Measurements from ENCODE around the gene FBXO36. TPM values are rescaled to one million over a fixed set of nuclear protein-coding genes. Genes with fewer than 3 reads are reported as not detected.

Gene FBXO36
- total RNA-seq, 1 experiment from 2014 or later = 3.8 TPM

DNA sequence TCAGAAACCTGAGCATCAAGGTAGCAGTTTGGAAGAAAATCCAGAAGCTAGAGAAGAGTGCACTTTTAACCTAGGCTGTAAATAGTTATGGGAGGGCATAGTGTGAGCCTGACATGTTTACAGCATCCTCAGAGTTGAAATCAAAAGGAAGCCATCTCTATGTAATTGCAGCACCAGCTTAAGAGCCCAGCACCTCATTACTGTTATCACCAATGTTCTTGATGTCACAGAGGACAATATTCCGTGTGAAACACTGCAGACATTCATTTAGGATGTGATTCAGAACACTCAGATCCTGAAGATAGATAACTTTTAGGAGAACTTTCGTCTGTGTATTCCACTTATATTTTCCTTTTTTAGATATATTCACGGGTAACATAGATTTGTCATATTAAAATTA is 48.1 kb downstream of the FBXO36 start:
- no peaks in the 10 kb centered on the region for H3K9me3 ChIP-seq (ENCODE audit: control insufficient read depth in 1 of 2, insufficient read depth in 1 of 2, low read depth in 1 of 2, low read length in 2 of 2)
- H3K4me3 ChIP-seq (replicated peaks in 1 of 2; ENCODE audit: low read depth in 1 of 2, low read length in 2 of 2) = no peak overlapping the region
- POLR2A ChIA-PET = no interaction called here
- no peak overlapping the region for H3K4me2 ChIP-seq (ENCODE audit: low read length)
- H3K4me1 ChIP-seq (ENCODE audit: control insufficient read depth in 1 of 2, insufficient read depth in 2 of 2, low read length in 2 of 2) = no peaks in the 10 kb centered on the region
- TF ChIP-seq POLR2AphosphoS5 (IDR thresholded peaks at IDR 0.05; ENCODE audit: low read depth, low read length) (no peak), EZH2 (IDR thresholded peaks at IDR 0.05) (no peak)
- TF ChIP-seq, protein P1, sequence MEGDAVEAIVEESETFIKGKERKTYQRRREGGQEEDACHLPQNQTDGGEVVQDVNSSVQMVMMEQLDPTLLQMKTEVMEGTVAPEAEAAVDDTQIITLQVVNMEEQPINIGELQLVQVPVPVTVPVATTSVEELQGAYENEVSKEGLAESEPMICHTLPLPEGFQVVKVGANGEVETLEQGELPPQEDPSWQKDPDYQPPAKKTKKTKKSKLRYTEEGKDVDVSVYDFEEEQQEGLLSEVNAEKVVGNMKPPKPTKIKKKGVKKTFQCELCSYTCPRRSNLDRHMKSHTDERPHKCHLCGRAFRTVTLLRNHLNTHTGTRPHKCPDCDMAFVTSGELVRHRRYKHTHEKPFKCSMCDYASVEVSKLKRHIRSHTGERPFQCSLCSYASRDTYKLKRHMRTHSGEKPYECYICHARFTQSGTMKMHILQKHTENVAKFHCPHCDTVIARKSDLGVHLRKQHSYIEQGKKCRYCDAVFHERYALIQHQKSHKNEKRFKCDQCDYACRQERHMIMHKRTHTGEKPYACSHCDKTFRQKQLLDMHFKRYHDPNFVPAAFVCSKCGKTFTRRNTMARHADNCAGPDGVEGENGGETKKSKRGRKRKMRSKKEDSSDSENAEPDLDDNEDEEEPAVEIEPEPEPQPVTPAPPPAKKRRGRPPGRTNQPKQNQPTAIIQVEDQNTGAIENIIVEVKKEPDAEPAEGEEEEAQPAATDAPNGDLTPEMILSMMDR (IDR thresholded peaks at IDR 0.05 in 2 of 3, conservative IDR thresholded peaks at IDR 0.05 in 1 of 3; ENCODE audit: borderline replicate concordance in 1 of 3, insufficient read depth in 1 of 3, low read depth in 2 of 3, low read length in 2 of 3) = no peak
- no peaks in the 10 kb centered on the region for H4K20me1 ChIP-seq (ENCODE audit: insufficient read depth)
- no peak overlapping the region for H3K9ac ChIP-seq (ENCODE audit: low read length)
- no peak for ATAC-seq
- no peak overlapping the region for H3K27ac ChIP-seq (ENCODE audit: low read depth, low read length)
- no peak for DNase-seq (ENCODE audit: low read depth, low spot score)
- RAD21 ChIA-PET (ENCODE audit: low non-redundant PET in 1 of 2, low total read pairs in 2 of 2, uncharacterized antibody in 2 of 2, unreplicated experiment in 2 of 2) = no interaction called here
- CTCF ChIA-PET = no interaction called here
- H3K36me3 ChIP-seq (ENCODE audit: control insufficient read depth in 1 of 2, insufficient read depth in 2 of 2, low read length in 2 of 2) = no peaks in the 10 kb centered on the region
- H3K9me2 ChIP-seq (ENCODE audit: insufficient read depth) = no peaks in the 10 kb centered on the region
- BruUV-seq (replicated peaks) = no TSS peak
- no peak overlapping the region for H2AFZ ChIP-seq (ENCODE audit: low read depth, low read length, poor library complexity, severe bottlenecking)
- H3K79me2 ChIP-seq (ENCODE audit: insufficient read depth, low read length) = no peaks in the 10 kb centered on the region
- no peaks in the 10 kb centered on the region for H3K27me3 ChIP-seq (ENCODE audit: insufficient read depth, low read length)
- intact Hi-C loops (cut with micrococcal nuclease) = no loop called here

DNA sequence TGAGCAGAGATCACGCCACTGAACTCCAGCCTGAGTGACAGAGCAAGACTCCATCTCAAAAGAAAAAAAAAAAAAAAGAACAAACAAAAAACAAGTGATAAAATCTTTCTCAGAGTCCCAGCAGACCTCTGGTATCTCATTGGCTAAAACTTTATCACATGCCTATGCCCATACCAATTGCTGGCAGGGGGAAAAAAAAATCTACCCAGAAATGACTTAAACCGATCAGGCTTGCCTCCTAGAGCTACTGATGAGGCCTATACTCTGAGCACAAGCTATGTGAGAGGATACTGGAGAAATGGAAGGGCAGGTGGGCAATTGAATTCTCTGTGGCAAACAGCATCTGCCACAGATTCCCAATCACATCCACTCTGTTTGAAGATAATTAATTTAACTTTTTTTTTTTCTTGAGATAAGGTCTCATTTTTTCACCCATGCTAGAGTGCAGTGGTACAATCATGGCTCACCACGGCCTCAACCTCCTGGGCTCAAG is 49.0 kb downstream of the FBXO36 start:
- no peaks in the 10 kb centered on the region for H3K79me2 ChIP-seq (ENCODE audit: insufficient read depth, low read length)
- RAD21 ChIA-PET (ENCODE audit: low non-redundant PET in 1 of 2, low total read pairs in 2 of 2, uncharacterized antibody in 2 of 2, unreplicated experiment in 2 of 2) = no interaction called here
- intact Hi-C loops (cut with micrococcal nuclease) = no loop called here
- H3K9ac ChIP-seq (ENCODE audit: low read length) = no peak overlapping the region
- TF ChIP-seq REST (IDR thresholded peaks at IDR 0.05; ENCODE audit: low read depth) = no peak
- TF ChIP-seq FOSL1 (IDR thresholded peaks at IDR 0.05; ENCODE audit: low read depth) = no peak
- TF ChIP-seq ZFX (IDR thresholded peaks at IDR 0.05) = no peak
- no peak for TF ChIP-seq YY1 (IDR thresholded peaks at IDR 0.05; ENCODE audit: extremely low read depth, insufficient replicate concordance, low read depth, low read length)
- POLR2A ChIA-PET = no interaction called here
- no peak for DNase-seq (ENCODE audit: low read depth, low spot score)
- BruUV-seq (replicated peaks) = no TSS peak
- H3K4me2 ChIP-seq (ENCODE audit: low read length) = no peak overlapping the region
- CTCF ChIA-PET = no interaction called here
- no peaks in the 10 kb centered on the region for H3K27me3 ChIP-seq (ENCODE audit: insufficient read depth, low read length)
- H3K4me3 ChIP-seq (replicated peaks in 1 of 2; ENCODE audit: low read depth in 1 of 2, low read length in 2 of 2) = no peak overlapping the region
- H3K9me3 ChIP-seq (ENCODE audit: control insufficient read depth in 1 of 2, insufficient read depth in 1 of 2, low read depth in 1 of 2, low read length in 2 of 2) = no peaks in the 10 kb centered on the region
- H4K20me1 ChIP-seq (ENCODE audit: insufficient read depth) = no peaks in the 10 kb centered on the region
- H3K4me1 ChIP-seq (ENCODE audit: control insufficient read depth in 1 of 2, insufficient read depth in 2 of 2, low read length in 2 of 2) = no peaks in the 10 kb centered on the region
- no peak for ATAC-seq
- no peaks in the 10 kb centered on the region for H3K9me2 ChIP-seq (ENCODE audit: insufficient read depth)
- no peaks in the 10 kb centered on the region for H3K36me3 ChIP-seq (ENCODE audit: control insufficient read depth in 1 of 2, insufficient read depth in 2 of 2, low read length in 2 of 2)
- no peak overlapping the region for H2AFZ ChIP-seq (ENCODE audit: low read depth, low read length, poor library complexity, severe bottlenecking)
- H3K27ac ChIP-seq (ENCODE audit: low read depth, low read length) = no peak overlapping the region

Data from HCT116 (cell line).